Measurements from ENCODE around the gene PTPRN2. TPM values are rescaled to one million over a fixed set of nuclear protein-coding genes. Genes with fewer than 3 reads are reported as not detected.

PTPRN2 gene
- total and polyA plus RNA-seq, 2 of the 13 experiments (the other 11 are each of a cell fraction or from before 2014, with no cell fraction given): 2.5 to 24.2 TPM

GRCh38 chr7:157963526-157963925, 624.1 kb downstream of the PTPRN2 start:
- peaks cover 4% of the 10 kb centered on the region; the same call in 1 of the 2 replicates for H4K20me1 ChIP-seq (ENCODE audit: insufficient read depth, low read length)
- no peak overlapping the region for H3K9ac ChIP-seq (ENCODE audit: insufficient read depth, low read depth, low read length)
- intact Hi-C loops (cut with micrococcal nuclease; ENCODE audit: unreplicated experiment) (no loop called here), in situ Hi-C loops (cut with HindIII; ENCODE audit: extremely low pct_ligation_motif_present, low pct_unique_long_range_greater_than_20kb) (no loop called here)
- no peak overlapping the region for H3K27ac ChIP-seq (ENCODE audit: extremely low read length, insufficient read depth, low read length)
- no peaks in the 10 kb centered on the region for H3K9me3 ChIP-seq (ENCODE audit: low read length)
- no TSS peak for BruUV-seq (replicated peaks)
- no peak for TF ChIP-seq KLF12 (CRISPR knock-in tag; IDR thresholded peaks at IDR 0.05; ENCODE audit: borderline replicate concordance)
- TF ChIP-seq ZNF276 (CRISPR knock-in tag; IDR thresholded peaks at IDR 0.05; ENCODE audit: low read depth): no peak
- no peak for TF ChIP-seq NCOA1 (CRISPR knock-in tag; IDR thresholded peaks at IDR 0.05)
- no peak for TF ChIP-seq ZBTB37 (CRISPR knock-in tag; IDR thresholded peaks at IDR 0.05)
- ATAC-seq (no peak), DNase-seq (ENCODE audit: low spot score) (no peak), FAIRE-seq (no peak)
- no peak overlapping the region for H3K4me3 ChIP-seq (replicated peaks in 1 of 3; ENCODE audit: insufficient read depth in 1 of 3, low read depth in 2 of 3, low read length in 3 of 3)
- H2AFZ ChIP-seq (ENCODE audit: low read length): no peak overlapping the region
- POLR2A ChIA-PET: no interaction called here
- H3K79me2 ChIP-seq (ENCODE audit: insufficient read depth, low read length): no peaks in the 10 kb centered on the region
- H3K4me1 ChIP-seq (ENCODE audit: insufficient read depth, low read length): peaks cover 15% of the 10 kb centered on the region
- CTCF ChIA-PET (ENCODE audit: low intra/inter-chr PET ratio, low total read pairs): no interaction called here
- 60% methylated on average over 9 of the region's 9 CpGs for WGBS (ENCODE audit: low lambda C conversion rate)
- H3K4me2 ChIP-seq (ENCODE audit: low read depth, low read length): no peak overlapping the region
- H3K27me3 ChIP-seq (ENCODE audit: control insufficient read depth in 1 of 2, insufficient read depth in 2 of 2, low read length in 2 of 2): no peaks in the 10 kb centered on the region
- H3K36me3 ChIP-seq (replicated peaks in 1 of 2; ENCODE audit: control insufficient read depth in 1 of 2, insufficient read depth in 2 of 2, low read length in 2 of 2): no peaks in the 10 kb centered on the region
